Stimulated activated CD8-positive, alpha-beta memory T cell treated with anti-CD3 and anti-CD28 coated beads, Interleukin-15, amount 100 ng/mL, for 48 hours (primary cell): ENCODE results near the gene EHD4.

ENCODE experiments used
- DNase-seq, 2 donors: peaks; one replicate each; pipeline ENCODE4 v3.0.0-alpha.2; 2020; ENCODE audit warnings: low read depth in 2 of 2

EHD4 gene

DNA sequence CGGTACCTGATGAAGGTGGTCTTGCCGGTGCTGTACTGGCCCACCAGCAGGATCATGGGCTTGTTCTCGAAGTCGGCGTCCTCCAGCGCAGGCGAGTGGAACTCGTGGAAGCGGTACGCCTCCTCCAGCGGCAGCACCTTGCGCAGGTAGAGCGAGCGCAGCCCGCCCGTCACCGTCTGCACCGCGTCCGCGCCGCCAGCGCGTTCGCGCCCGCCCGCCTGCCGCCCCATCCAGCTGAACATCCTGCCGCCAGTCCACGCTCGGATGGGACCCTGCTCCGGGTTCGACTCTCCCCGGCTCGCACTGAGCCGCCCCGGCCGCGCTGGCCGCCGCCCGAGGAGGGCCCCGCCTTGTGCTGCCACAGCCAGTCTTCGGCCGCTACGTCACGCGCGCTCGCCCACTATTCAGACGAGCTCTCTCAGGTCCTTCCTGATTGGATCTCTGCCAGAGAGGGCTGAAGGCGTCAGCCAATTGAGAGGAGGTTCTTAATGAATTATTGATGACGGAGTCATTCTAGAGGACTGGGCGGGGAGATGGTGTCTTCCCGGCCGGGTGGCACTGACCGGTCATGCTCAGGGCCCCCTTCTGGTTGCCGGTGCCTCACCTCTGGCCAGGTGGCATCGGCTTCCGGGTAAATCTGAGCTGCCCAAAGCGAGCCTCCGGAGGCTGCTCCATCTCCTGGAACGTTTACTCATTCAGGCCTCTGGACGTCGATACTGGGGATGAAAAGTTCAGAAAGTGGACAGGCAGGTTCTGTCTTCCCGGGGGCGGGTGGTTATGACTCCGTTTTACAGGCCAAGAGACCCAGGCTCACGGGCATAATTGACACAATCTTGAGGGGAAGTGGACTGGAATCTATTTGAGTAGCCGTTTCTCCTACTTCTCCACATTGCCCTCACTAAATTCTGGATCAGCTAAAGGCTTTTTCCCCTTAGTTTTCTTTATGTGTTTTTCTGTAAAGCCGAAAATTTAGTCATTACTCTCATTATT lies at the start of gene EHD4:
EHD4 (minus strand) TSS at position 305 of the 990 bp plus-strand sequence; CDS start at position 242, 63 bp downstream.
- DNase-seq = peak; percentile 93 to 94

DNA sequence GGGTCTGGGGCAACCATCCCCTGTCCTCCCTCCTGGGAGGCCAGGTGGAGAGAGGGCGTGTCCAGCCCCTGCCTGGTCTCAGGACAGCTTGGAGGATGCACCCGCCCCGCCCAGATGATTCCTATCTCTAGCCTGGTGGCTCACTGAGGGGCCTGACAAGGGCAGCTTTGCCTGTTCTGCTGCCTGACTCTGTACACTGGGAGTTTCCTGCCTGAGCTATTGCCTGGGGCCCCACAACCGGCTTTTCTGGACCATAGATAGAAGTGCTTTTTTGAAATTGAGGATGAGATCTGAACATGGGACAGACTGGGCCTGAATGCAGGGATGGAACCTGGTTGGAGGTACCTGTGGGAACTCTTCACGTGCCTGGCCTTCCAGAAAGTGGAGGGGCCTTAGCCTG lies 49.2 kb upstream of the EHD4 start:
- DNase-seq = no peak

DNA sequence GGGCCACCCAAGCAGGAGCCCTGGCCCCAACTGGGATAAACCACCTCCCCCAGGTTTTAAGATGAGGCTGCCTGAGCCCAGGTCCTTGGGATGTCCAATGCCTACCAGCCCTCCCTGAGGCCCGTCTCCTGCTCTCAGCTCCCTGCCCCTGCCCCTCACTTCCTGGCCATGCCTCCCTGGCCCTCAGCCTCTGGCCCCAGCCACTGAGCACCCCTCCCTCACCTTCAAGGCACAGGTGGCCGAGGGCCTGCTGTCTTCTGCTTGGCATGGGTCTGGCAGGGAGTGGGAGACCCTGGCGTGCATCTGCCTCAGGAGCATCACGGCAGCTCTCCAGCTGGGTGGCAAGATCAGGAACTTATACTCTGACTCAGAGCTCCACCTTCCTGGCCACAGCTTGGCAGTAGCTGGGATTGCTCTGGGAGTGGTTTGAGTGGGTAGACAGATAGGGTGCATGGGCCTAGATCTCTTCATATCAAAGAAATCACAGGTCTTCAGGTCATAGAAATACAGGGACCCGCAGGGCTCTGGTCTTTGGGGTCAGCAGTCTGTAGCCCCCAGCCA lies 48.4 kb upstream of the EHD4 start, which contains the start of gene PLA2G4E:
PLA2G4E (minus strand) TSS at position 330 of the 561 bp plus-strand sequence; CDS start at position 318, 12 bp downstream.
- DNase-seq = no peak

DNA sequence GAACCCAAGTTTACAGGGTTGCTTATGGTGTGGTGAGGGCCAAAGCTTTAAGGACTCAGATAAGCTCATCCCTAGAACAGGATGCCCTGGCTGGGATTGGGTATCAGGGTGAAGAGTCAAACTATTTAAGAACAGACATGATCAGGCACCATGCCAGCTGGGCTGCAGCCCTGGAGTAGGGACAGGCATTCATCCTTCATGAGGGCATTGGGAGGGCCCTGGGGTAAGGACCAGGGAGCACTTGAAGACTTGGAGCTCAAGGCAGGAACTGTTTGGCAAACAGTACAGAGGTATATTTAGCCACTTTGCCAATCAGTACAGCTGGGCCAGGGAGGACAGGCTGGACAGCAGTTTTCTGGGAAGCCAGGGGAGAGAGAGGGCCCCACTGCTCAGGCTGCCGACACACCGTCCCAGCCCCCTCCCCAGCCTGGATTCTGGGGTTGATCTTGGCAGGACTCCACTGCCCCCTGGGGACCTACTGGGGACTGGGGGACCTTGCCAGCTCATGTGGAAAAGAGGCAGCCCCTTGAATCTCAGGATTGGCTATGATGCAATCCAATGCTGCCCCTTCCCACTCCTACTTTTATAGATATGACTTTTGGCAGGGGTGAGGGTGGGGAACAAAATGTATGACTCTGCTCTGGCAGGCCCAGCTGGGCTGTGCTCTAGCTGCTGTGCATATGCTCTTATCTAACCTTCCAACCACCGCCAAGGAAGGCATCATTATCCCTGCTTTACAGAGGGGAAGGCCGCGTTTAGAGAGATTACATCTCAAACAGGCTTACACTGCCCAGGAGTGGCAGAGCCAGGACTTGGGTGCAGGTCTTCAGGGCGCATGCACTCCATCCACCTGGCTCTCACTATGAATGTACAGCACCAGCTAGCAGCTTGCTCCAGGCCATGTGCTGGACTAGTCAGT lies 46.2 kb upstream of the EHD4 start:
- no peak for DNase-seq

DNA sequence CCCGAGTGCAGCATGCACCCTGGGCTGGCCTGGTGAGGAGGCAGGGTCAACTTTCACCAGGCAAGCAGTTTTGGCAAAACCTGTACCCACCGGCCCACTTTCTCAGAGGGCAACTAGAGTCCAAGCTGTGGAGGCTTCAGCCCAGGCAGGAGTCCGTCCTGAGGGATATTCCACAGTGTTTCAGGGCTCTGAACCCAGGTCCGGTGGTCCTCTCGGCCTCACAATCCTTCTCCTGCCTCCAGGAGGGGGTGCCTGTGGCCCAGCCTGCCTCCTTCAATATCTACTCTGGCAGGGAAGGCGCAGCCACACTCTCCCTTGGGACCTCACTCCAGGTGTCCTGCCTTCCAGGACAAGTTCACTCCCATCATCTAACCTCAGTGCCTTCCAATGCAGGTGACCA lies 44.6 kb upstream of the EHD4 start:
- no peak for DNase-seq

DNA sequence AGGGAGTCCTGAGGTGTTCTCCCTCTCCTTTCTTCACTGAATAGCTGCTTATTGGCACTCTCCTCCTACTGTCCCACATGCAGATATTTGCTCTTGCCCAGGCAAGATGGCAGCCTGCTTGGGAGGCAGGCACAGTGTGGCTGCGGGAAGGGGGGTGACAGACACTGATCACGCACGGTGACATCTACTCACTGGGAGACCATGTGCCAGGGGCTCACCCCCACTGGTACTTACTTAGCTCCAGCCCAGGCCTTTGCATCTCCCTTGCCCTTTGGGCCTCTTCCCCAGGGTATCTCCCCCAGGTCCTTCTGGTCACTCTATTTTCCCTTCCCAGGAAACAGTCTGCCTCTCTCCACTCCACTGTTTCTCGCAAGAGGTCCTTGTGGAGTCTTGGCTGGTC lies 42.0 kb upstream of the EHD4 start:
- DNase-seq = no peak

DNA sequence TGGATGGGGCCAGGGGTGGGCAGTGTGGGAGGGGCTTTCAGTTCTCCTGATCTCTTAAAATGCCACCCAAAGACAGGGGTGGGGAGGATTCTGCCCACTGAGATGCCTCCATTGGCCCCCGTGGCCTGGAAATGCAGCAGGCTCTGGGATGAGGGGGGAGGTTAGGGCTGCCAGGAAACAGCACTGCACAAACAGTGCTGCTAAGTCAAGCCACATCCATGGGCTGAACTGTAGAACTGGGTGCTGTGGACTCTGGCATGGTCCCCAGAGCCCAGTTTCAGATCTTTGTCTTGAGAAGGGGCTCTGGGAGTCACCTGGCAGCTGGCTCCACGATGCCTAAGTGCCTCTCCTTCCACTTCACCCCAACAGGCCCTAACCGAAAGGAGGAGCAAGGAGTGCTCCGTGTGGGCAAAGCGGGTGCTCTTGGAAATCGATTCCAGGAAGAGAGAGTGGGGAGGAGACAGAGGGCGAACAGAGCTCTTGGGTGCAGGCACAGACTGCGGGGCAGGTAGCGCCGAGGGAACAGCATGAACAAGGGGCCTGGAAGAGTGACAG lies 40.6 kb upstream of the EHD4 start:
- DNase-seq = no peak

DNA sequence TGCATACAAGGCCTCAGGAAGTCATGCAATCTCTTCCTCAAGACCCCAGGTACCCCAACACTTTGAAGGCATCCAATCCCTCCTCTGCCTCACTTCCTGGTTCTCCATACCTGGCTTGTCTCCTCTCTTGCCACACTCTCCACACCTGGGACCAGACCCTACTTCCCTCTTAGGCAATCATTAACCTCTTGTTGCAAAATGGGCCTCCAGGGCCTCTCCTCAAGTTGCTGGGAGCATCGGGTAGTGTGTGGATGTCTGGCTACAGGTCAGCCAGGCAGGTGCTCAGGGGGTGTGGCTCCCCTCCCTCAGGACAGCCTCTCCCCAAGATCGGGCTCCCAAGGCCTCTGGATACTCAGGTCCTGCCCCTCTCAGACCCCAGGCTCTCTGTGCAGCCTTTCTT lies 39.9 kb upstream of the EHD4 start:
- no peak for DNase-seq

DNA sequence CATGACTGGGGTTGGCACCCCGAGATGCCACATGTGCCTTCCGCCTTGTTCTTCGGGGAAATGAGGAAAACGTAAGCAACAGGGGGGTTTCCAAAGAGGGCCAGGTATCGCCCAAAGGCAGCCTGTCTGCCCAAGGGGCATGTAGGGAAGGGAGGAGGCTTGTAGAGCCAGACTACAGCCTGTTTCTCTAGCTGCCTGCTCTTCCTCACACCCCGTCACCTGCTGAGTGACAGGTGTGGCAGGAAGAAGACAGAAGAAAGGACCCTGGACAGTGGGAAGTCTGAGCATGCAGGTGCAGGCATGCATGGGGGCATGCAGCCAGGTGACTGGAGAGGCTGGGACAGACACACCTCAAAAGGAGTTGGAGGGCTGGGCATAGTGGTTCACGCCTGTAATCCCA lies 38.7 kb upstream of the EHD4 start:
- no peak for DNase-seq

DNA sequence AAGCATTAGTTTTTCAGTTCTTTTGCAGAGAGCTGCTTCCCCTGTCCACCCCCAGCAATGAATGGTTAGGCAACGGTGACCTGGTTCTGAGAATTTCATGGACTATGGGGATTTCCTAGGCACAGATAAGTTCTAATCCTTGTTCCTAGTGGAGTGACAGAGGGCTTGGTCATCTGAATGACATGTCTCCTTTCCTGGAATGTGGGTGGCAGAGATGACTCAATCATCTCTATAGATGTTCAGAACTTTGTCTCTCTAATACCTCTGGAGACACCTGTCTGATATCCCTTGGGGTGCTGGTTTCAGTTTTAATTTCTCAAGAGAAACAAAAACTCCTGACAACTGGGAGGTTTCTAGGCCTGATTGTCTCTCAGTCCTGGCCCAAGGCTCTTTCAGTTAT lies 38.1 kb upstream of the EHD4 start:
- DNase-seq = peak in 1 of 2 donors; percentile 11

DNA sequence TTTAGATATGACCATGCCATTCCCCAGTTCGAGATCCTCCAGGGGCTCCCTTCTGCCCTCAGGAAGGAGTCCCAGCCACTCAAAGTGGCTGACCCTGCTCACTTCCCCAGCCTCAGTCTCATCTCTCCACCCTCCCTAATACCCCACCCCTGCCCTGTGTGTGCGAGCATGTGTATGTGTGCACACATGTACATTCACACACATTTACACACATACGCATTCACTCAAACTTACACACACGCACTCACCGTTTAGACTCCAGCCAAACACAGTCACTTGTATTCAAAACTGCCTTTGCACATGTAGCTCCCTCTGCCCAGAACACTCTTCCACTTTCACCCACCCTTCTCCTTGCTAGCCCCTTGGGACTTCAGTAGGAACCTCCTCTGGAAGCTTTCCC lies 37.1 kb upstream of the EHD4 start:
- DNase-seq = no peak

DNA sequence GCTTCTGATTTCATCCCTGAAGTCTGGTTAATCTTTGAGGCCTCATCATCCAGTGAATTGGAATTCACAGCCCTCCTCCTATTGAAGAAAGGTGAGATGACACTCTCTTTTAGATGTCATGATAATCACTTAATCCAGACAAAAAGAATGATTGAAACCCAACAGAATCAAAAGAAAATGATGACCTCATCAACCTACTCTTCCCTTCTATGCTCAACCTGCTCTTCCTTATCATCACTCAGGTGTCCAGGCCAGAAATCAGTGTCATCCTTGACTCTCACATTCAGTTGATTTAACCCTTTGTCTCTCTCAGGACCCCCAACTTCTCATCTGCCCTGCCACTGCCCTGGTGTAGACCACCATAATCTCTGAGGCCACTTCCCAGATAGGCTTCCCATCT lies 36.7 kb upstream of the EHD4 start:
- DNase-seq = no peak

DNA sequence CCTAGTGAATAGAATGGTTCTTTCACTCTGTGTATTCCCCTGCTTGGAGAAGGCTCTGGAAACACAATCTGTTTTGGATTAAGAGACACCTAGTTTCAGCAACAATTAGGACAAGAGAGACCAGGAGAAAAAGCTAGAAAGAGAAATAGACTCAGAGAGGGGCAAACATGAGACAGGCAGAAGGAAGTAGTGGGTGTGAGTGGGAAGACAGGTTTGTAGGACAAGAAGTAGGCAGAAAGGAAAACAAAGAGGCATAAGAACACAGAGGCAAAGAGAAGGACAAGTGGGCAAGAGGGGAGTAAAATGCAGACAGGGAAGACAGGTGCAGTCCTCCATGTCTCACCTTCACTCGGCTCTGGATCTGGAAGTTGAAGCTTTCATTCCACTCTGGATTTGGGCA lies 35.0 kb upstream of the EHD4 start:
- DNase-seq = no peak

DNA sequence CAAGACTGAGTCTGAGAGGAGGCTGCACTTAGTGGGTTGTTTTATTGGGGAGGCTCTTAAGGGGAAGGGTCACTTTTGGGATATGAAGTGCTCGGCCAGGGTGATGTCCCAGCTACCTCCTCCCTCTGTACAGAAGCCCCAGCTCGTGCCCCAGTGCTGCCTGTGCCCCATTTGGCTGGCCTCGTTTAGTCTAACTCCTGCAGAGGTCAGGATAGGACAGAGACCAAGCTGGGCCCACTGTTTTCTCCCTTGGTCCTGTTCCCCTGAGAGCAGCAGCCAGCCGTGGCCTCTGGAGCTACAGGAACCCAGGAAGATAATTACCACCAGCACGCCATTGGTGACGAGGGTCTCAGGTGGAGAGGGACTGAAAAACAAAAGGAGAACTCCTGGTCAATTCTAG lies 30.0 kb upstream of the EHD4 start:
- DNase-seq = no peak

DNA sequence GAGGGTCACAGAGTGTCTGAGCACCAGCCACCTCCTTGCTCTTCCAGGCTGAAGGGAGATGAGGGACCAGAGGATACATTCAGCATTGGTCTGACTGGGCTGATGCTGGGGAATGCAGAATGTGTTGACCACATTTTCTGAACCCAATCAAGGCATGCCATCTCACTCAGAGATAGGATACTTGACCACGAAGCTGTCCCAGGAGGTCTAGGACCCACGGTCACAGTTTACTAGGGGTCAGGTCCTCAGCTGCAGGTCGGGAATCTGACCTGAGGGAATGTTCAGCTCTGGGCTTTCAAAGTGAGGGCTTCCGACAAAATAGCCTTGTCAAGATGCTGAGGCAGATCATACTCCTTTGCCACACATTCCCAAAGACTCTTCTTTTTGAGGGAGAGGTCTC lies 28.9 kb upstream of the EHD4 start:
- DNase-seq = no peak

DNA sequence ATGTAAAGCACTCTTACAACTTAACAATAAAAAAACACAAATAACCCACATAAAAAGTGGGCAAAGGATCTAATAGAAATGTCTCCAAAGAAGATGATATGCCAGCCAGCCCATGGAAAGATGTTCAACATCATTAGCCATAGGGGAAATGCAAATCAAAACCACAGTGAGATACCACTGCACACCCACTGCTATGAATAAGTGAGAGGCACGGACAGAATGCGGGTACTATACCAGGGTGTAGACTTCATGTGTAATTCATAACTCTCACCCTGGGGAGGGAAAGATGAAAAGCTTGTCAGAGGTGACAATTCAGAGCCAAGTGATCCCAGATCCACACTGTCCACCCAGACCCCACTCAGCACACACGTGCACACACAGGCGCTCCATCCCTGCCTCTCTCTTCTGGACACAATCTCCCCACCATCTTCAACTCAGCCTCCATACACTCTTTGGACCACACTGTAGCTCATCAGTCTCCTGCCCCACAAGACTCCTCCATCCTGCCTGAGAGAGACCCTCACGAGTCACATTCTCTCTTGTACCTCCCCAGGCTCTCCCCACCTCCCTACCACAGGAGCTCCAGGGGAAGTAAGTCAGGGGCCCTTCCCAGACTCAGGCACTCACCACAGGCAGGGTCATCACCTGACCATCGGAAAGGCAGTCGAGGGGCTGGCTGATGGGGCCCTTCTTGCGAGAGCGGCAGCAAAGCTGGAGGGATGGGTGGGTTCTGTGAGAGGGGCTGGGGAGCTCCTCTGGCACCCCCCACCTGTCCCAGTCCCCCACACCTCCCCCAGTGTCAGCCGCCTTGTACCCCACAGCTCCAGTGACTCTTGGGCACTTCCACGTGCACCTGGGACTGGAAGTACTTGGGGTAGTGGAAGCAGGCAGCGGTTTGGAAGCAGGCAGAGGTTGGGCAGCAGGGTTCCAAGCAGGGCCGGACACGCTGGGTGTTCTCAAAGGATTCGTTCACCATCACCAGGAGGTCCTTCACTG lies 27.2 kb upstream of the EHD4 start:
- no peak for DNase-seq

DNA sequence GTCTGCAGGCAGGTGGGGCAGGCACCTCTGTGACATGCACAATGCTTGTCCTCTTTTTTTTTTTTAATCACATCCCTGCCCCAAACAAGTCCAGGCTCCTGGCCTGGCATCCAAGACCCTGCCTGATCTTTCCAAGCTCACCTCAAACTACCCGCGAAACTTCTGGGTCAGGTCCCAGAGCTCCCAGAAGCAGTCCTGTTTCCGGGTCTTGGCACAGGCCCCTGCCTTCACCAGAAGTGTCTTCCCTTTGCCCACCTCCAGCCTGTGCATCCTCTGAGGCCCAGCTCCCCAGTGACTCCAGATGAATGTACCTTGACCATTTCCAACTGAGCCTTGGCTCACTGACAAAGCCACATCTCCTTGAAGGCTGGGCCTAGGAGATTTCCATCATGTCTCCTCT lies 25.5 kb upstream of the EHD4 start:
- no peak for DNase-seq

DNA sequence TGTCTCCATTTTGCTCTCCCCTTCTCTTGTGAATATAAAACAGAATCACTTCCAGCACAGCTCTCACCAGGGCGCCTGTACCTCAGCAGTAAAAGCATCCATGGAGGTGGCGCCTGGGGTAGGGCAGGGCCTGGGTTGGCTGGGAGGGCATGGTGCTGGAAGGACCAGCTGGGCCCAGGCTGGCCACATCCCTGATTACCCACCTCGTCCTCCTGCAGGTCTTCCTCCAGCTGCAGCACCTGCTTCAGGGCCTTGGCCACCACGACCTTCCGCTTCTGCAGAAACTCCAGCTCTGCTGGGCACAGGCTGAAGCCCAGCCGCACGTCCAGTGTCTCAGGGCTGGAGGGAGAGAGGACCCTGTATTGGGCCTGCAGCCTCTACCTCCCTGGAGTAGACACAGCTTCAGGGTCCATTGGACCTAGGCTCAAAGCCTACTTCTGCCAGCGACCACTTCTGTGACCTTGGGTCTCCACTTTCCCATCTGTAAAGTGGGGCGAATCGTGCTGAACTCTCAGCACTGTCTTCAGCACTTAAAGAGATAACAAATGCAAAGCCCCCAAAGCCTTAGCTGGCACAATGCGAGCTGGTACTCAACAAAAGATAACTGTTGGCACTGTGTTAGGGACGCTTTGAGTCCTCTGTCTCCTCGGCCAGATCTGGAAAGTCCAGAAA lies 24.7 kb upstream of the EHD4 start:
- DNase-seq = no peak

DNA sequence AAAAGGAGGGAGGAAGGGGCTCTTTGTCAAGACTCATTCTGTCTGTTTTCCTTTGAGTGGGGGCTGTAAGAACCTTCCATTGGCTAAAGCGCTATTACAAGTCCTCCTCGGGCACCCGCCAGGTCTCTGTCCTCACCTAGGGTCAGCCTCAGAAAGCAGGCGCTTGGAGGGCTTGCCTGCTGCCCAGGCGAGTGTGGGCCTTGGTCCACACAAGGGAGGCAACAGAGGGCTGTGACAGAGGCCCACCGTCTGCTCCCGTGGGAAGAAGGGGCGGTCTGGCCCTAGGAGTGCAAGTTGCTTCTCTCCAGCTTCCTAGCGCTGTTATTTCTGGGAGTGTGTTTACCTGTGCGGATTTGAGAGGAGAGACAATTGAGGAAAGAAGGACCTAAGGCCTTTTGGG lies 24.0 kb upstream of the EHD4 start:
- DNase-seq = no peak

DNA sequence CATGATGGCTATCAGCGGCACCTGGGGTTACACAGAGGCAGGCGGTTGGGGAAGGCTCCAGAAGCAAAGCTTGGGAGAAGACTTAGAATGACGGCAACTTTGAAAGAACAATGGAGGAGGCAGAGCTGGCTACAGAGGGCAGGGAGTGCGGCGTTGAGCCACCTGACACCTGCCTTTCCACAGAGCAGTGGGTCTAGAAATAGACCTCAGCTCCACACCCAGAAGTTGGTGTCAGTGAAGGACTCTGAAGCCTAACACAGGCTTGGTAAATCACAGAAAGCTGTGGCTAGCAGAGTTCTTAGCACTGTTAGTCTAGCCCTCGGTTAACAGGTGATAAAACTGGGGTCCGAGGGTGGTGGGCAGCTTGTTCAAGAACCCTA lies 23.1 kb upstream of the EHD4 start:
- DNase-seq = no peak
